Glomerular visceral epithelial cell (primary cell): Measurements from ENCODE around the gene ERG.

Source experiments
- DNase-seq: peaks from one replicate; pipeline ENCODE4 v3.0.0-alpha.2; 2016; ENCODE audit errors: extremely low spot score

ERG gene

GRCh38 chr21:38499296-38499695, 1.0 kb upstream of the ERG start:
- DNase-seq = no peak

GRCh38 chr21:38496224-38496623, 2.1 kb downstream of the ERG start:
- no peak for DNase-seq

GRCh38 chr21:38495696-38496095, 2.6 kb downstream of the ERG start:
- no peak for DNase-seq

- DNase-seq = no peak
Observed at GRCh38 chr21:38495242-38495641, 3.0 kb downstream of the ERG start.

DNA sequence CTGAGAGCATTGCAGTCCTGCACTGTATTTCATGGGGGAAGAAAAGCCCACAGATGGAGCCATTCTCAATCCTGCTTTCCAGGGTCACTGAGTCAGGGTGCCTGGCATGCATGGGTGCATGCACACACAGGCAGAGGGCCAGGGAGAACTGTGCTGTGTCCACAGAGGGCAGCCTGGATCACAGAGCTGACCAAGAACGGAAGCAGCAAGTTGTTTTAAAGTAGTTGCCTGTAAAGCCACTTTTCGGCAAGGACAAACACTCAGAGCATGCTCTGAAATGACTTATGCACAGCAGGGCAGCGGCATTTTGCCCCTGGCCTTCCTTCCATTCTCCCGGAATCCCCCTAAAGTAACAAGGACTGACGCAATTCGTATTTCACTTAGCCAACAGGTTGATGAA, 3.6 kb downstream of the ERG start:
- DNase-seq = peak; percentile 53

- DNase-seq = no peak
Observed at GRCh38 chr21:38494251-38494642, 4.0 kb downstream of the ERG start.

DNA sequence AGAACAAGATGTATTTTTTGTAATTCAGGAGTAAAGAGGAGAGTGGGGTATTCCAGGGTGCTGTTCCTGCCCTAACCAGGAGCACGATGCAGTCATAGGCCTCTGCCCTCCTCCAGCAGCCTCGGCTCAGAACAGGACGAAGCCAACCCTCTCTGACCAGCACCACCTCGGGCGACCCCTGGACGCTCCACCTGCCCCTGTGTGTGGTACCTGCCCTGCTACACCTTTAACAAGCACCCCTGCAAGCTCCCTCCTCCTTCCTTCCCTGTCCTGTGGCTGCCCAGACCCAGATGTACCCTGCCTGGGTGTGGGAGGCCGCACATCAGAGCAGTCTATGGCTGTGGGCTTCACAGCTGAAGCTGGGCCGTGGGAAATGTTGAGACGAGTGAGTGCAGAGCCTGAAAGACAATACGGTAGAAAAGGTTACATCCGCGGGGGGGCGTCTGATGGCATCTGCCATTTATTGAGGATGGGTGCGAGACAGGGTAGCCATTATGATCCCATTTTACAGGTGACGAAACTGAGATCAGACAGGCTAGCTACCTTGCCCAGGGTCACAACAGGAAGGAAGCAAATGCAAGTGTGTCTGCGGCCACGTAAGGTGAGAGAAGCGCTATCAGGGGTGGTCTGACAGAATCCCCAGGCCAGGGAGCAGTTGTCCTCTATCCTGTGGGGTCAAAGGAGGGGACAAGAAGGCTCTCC, 4.6 kb downstream of the ERG start:
- DNase-seq = no peak

DNA sequence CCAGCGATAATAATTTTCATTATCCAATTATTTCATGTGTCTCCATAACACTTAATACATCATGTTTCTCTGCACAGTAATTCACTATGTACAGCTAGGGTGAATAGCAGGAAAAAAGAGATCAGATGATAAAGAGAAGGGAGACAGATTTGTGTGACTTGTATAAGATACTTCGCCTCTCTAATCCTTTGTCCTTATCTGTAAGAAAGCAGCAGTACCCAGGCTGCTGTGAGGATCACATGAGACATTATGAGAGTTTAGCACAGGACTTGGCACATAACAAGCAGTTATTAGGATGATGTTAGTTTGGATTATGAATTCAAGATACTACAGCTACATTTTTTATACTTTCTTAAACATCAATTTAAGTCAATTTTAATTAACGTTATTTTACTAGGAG, 6.3 kb downstream of the ERG start:
- no peak for DNase-seq

- DNase-seq = no peak
Observed at GRCh38 chr21:38491536-38491935, 6.7 kb downstream of the ERG start.

- no peak for DNase-seq
Observed at GRCh38 chr21:38490411-38491020, 7.8 kb downstream of the ERG start.

- DNase-seq = no peak
Observed at GRCh38 chr21:38489729-38490128, 8.5 kb downstream of the ERG start.

DNA sequence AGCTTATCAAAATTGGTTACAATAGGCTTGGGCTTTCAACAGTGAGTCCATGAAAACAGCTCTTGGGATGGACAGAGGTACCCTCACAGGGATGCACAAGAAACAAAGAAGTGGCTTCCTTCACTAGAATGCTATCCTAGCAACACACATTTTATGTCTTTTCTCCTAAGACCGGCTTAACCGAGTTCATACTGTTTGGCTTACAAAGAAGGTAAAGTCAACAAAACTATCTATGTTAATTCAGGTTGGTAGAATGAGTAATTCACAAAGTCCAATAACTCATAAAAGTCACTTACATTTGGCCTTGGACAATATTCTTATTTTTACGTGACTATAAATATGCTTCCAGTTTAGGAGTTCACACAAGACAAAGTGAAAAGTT, 9.0 kb downstream of the ERG start:
- DNase-seq = no peak

GRCh38 chr21:38488640-38489270, 9.5 kb downstream of the ERG start:
- no peak for DNase-seq

GRCh38 chr21:38487901-38488639, 10.2 kb downstream of the ERG start:
- DNase-seq = no peak

DNA sequence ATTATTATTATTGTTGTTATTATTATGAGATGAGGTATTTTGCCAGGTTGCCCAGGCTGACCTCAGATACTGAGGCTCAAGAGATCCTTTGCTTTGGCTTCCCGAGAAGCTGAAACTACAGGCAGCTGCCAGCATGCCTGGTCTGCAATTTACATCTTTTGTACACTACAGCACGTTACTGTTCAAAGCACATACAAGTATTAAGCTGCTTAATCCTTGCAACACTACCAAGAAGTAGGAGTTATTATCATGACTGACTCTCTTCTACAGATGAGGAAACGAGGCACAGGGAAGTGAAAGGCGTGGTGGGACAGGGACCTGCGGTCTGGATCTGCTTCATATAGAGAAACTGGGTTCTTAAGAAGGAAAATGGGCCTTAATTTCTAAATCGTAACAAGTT, 11.6 kb downstream of the ERG start:
- DNase-seq = peak; percentile 11

DNA sequence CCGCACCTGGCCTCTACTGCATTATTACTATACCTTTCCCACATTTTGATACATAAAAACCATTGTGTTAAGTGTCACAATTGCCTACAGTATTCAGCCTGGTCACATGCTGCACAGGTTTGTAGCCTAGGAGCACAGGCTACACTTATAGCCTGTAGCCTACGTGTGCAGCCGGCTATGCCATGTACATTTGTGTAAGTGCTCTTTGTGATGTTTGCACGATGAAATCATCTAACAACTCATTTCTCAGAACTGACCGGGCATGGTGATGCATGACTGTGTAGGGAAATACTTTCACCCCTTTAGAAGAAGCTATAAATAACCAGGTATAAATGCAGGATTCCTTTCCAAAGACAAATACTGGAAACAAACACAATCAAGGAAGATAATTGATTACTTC, 12.1 kb downstream of the ERG start:
- peak; percentile 79 for DNase-seq

DNA sequence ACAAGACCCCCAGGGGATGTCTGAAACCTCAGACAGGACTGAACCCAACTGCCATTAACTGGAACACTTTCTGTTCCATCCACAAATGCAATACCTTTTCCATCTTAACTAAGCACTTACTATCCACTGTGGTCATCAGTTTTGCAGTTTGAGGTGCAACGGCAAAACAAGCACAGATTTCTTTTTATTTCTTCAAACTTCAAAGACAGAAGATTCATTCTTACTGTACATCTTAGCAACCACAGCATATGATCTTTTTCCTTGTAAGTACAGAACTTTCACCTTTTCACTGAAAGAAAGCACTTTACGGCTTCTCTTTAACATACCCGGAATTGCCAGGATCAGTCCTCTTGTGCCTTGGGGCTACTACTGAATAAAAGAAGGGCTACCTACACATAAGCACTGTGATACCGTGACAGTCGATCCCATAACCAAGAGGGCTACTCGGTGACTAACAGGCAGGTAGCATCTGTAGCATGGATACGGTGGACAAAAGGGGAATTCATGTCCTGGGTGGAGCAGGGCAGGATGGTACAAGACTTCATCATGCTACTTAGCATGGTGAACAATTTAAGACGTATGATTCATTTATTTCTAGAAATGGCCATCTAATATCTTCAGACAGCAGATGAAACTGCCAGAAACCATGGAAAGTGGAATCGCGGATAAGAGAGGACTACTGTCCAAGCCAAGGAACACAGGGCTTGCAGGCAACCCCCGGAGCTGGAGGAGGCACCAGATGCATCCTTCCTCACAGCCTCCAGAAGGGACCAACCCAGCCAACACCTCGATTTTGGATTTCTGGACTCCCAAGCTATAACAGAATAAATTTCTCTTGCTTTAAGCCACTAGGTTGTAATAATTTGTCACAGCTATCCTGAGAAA, 18.4 kb downstream of the ERG start:
- no peak for DNase-seq

DNA sequence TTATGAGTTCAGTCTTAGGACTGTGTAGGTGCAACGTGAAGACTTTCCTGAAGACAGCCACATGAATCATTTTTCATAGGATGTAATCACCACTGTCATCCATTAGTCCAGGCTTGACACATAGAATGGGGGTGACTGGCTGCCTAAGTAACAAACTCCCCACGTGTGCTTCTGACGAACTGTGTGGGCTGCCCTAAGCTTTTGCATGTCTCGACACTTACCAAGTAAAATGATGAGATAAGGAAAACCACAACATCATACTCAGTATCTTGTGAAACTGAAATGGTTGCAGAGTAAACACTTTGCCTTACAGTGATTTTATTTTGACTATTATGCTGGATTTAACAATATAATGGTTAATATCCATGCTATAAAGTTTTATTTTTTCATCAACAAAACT, 19.5 kb downstream of the ERG start:
- DNase-seq = peak; percentile 39

- DNase-seq = no peak
Observed at GRCh38 chr21:38477226-38477625, 21.1 kb downstream of the ERG start.

- DNase-seq = no peak
Observed at GRCh38 chr21:38476385-38476784, 21.9 kb downstream of the ERG start.

- DNase-seq = no peak
Observed at GRCh38 chr21:38475519-38475918, 22.8 kb downstream of the ERG start.

GRCh38 chr21:38474796-38475195, 23.5 kb downstream of the ERG start:
- no peak for DNase-seq
